Measurements from ENCODE around the gene BMAL1. TPM values are rescaled to one million over a fixed set of nuclear protein-coding genes. Genes with fewer than 3 reads are reported as not detected.

The BMAL1 gene
- total RNA-seq, 1 experiment from 2014 or later: 3.3 TPM

DNA sequence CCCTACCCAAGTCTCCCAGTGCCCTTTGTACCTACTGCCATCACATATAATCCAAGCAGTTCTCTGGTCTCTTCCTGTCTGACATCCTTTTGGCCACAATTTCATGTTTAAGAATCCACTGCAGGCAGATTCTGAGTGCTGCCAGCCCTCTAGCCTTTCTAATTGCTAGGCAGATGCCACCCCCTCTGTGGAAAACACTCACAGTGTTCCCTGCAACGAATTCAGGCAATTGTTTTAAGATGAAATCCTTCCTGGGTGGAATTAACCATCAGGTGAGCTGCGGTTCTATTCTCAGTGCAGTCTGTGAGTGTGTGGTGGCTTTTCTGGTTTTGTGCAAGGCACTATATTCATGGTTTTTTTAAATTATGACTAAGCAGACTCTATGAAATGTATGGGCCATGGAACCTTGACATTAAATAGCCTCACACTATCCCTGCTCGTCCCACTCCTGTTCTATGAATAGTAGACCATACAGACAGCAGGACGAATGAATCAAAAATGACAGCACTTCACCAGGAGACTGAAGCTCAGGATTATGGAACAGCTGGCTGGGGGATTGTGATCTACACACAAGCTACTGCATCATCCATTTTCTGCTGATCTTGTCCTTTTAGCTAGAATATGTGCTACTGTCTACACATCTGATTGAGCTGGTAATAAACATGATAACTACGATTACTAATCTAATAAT, 29.8 kb upstream of the BMAL1 start:
- Mint-ChIP-seq H3K4me1 (peaks cover 10% of the 10 kb centered on the region in 2 experiments), H3K36me3 (ENCODE audit: insufficient read depth in 1 of 3, low read depth in 3 of 3) (no peaks in the 10 kb centered on the region), H3K9me3 (no peaks in the 10 kb centered on the region), H3K27me3 (ENCODE audit: low read depth) (peaks cover 13% of the 10 kb centered on the region), H3K4me3 (no peak overlapping the region), H3K27ac (no peak overlapping the region)
- no peak overlapping the region for H4K91ac ChIP-seq (ENCODE audit: insufficient read length, low read depth, low read length)
- H3K9me3 ChIP-seq (ENCODE audit: control insufficient read depth, low read depth, low read length): no peaks in the 10 kb centered on the region
- no peak overlapping the region for H2BK15ac ChIP-seq (ENCODE audit: low read depth, low read length)
- TF ChIP-seq, protein P1, sequence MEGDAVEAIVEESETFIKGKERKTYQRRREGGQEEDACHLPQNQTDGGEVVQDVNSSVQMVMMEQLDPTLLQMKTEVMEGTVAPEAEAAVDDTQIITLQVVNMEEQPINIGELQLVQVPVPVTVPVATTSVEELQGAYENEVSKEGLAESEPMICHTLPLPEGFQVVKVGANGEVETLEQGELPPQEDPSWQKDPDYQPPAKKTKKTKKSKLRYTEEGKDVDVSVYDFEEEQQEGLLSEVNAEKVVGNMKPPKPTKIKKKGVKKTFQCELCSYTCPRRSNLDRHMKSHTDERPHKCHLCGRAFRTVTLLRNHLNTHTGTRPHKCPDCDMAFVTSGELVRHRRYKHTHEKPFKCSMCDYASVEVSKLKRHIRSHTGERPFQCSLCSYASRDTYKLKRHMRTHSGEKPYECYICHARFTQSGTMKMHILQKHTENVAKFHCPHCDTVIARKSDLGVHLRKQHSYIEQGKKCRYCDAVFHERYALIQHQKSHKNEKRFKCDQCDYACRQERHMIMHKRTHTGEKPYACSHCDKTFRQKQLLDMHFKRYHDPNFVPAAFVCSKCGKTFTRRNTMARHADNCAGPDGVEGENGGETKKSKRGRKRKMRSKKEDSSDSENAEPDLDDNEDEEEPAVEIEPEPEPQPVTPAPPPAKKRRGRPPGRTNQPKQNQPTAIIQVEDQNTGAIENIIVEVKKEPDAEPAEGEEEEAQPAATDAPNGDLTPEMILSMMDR (conservative IDR thresholded peaks at IDR 0.05): no peak
- WGBS (ENCODE audit: extremely low coverage, insufficient read length, low lambda C conversion rate): no CpG with 5 or more reads among the region's 5 CpGs
- H3K79me2 ChIP-seq (ENCODE audit: insufficient read depth, low read length): no peaks in the 10 kb centered on the region
- H3K23me2 ChIP-seq (ENCODE audit: insufficient read length, low read depth, low read length, poor library complexity, severe bottlenecking): no peaks in the 10 kb centered on the region
- no peaks in the 10 kb centered on the region for H4K20me1 ChIP-seq (ENCODE audit: control insufficient read depth, insufficient read depth, insufficient read length)
- H3K18ac ChIP-seq (ENCODE audit: insufficient read length, low read depth, low read length): no peak overlapping the region
- H2BK20ac ChIP-seq (ENCODE audit: low read depth, low read length, poor library complexity, severe bottlenecking): no peak overlapping the region
- no peak overlapping the region for H3K56ac ChIP-seq (ENCODE audit: insufficient read length, low read depth, low read length)
- H3K14ac ChIP-seq (ENCODE audit: insufficient read depth, low read length): no peak overlapping the region
- no peak overlapping the region for H3K4me2 ChIP-seq (ENCODE audit: insufficient read depth, insufficient read length, low read length)
- H2AFZ ChIP-seq (ENCODE audit: low read length): no peak overlapping the region
- no peaks in the 10 kb centered on the region for H3K27me3 ChIP-seq (ENCODE audit: insufficient read depth, low read length)
- no peak overlapping the region for H2BK120ac ChIP-seq (ENCODE audit: low read depth, low read length, poor library complexity, severe bottlenecking)
- no peak overlapping the region for H2BK12ac ChIP-seq (ENCODE audit: insufficient read length, low read depth, low read length)
- no peak overlapping the region for H3K27ac ChIP-seq (ENCODE audit: insufficient read length, low read depth, low read length)
- no peak for DNase-seq
- H3K4me1 ChIP-seq (ENCODE audit: insufficient read depth, low read length): no peaks in the 10 kb centered on the region
- no peak overlapping the region for H3K9ac ChIP-seq (ENCODE audit: extremely low read depth, insufficient read length, low read length)
- H2AK5ac ChIP-seq (ENCODE audit: insufficient read length, low read length): no peak overlapping the region
- H4K5ac ChIP-seq (ENCODE audit: insufficient read length, low read depth, low read length): no peak overlapping the region
- no peak overlapping the region for H3K4ac ChIP-seq (ENCODE audit: low read depth, low read length)
- H3T11ph ChIP-seq (ENCODE audit: low read length): no peak overlapping the region
- H2BK5ac ChIP-seq (ENCODE audit: insufficient read length, low read length): no peak overlapping the region
- H4K8ac ChIP-seq (replicated peaks; ENCODE audit: insufficient read length, low read depth, low read length): no peak overlapping the region
- no peaks in the 10 kb centered on the region for H3K79me1 ChIP-seq (ENCODE audit: insufficient read depth, low read depth, low read length, poor library complexity, severe bottlenecking)
- no peak overlapping the region for H3K23ac ChIP-seq (ENCODE audit: insufficient read length, low read depth, low read length)
